ENCODE results near the gene ART5. TPM values are rescaled to one million over a fixed set of nuclear protein-coding genes. Genes with fewer than 3 reads are reported as not detected.
A peak's percentile ranks its signal among the peaks of the same experiment; 100 is the strongest.
"Not testable (repeated sequence)": the region's sequence is repeated elsewhere in the genome, so short reads cannot be mapped to it uniquely, and the experiment has no call there.

The ART5 gene
- polyA plus RNA-seq, 6 donors from 2014 or later = not detected

- peaks cover 6 to 12% (median 10%) of the 10 kb centered on the region in 3 donors for H3K4me1 Mint-ChIP-seq
- peaks cover 0 to 18% of the 10 kb centered on the region in 2 donors for H3K36me3 Mint-ChIP-seq
- H3K27me3 Mint-ChIP-seq = peaks cover 48 to 75% (median 49%) of the 10 kb centered on the region in 3 donors
- H3K4me3 Mint-ChIP-seq = peak within 1 kb of the TSS in 3 of 8 donors; percentile 15 to 30 (median 25)
- peaks cover 0 to 11% (median 2%) of the 10 kb centered on the region in 7 donors for H3K9me3 Mint-ChIP-seq
- H3K27ac Mint-ChIP-seq = peak within 1 kb of the TSS in 1 of 6 donors; percentile 41
- ATAC-seq (ENCODE audit: low read depth in 2 of 2) (no peak), DNase-seq (no peak)
These were observed 3.0 kb upstream of the ART5 start, which contains the start of gene ART1 for GRCh38 chr11:3644817-3645235. Gene ART1, plus strand, starts transcription at chr11:3645128. Its CDS starts 14,086 bp downstream, at chr11:3659214.

GRCh38 chr11:3643102-3643546 is 1.3 kb upstream of the ART5 start:
- Mint-ChIP-seq H3K4me3 (peak overlapping the region in 5 of 8 donors; percentile 55 to 85 (median 75)), H3K4me1 (peaks cover 6 to 12% (median 10%) of the 10 kb centered on the region in 3 donors), H3K9me3 (peaks cover 0 to 11% (median 2%) of the 10 kb centered on the region in 7 donors), H3K36me3 (peaks cover 0 to 18% of the 10 kb centered on the region in 2 donors), H3K27me3 (peaks cover 38 to 68% (median 61%) of the 10 kb centered on the region in 3 donors)
- not testable (repeated sequence) for DNase-seq; H3K27ac Mint-ChIP-seq; ATAC-seq (ENCODE audit: low read depth in 2 of 2)

GRCh38 chr11:3642071-3642951 is 519 bp upstream of the ART5 start:
- ATAC-seq (ENCODE audit: low read depth in 2 of 2) (peak; percentile 90 to 92), DNase-seq (peak; percentile 32)
- H3K27ac Mint-ChIP-seq = peak overlapping the region in 3 of 6 donors; percentile 21 to 64 (median 52)
- H3K4me1 Mint-ChIP-seq = peaks cover 6 to 12% (median 10%) of the 10 kb centered on the region in 3 donors
- peaks cover 0 to 18% of the 10 kb centered on the region in 2 donors for H3K36me3 Mint-ChIP-seq
- H3K9me3 Mint-ChIP-seq = peaks cover 0 to 11% (median 2%) of the 10 kb centered on the region in 7 donors
- H3K4me3 Mint-ChIP-seq = peak overlapping the region; percentile 57 to 88 (median 75)
- H3K27me3 Mint-ChIP-seq = peaks cover 32 to 63% (median 61%) of the 10 kb centered on the region in 3 donors

- H3K4me1 Mint-ChIP-seq = peaks cover 6 to 12% (median 10%) of the 10 kb centered on the region in 3 donors
- DNase-seq (no peak), ATAC-seq (ENCODE audit: low read depth in 2 of 2) (no peak)
- H3K27ac Mint-ChIP-seq = peak overlapping the region in 3 of 6 donors; percentile 47 to 89 (median 65)
- peaks cover 0 to 11% (median 2%) of the 10 kb centered on the region in 7 donors for H3K9me3 Mint-ChIP-seq
- H3K36me3 Mint-ChIP-seq = peaks cover 0 to 18% of the 10 kb centered on the region in 2 donors
- peaks cover 25 to 69% (median 61%) of the 10 kb centered on the region in 3 donors for H3K27me3 Mint-ChIP-seq
- peak overlapping the region in 7 of 8 donors; percentile 56 to 89 (median 75) for H3K4me3 Mint-ChIP-seq
These were observed 601 bp downstream of the ART5 start for GRCh38 chr11:3641191-3641590.

GRCh38 chr11:3639841-3640240 is 2.0 kb downstream of the ART5 start:
- no peak overlapping the region for H3K27ac Mint-ChIP-seq
- H3K9me3 Mint-ChIP-seq = peaks cover 0 to 7% (median 2%) of the 10 kb centered on the region in 7 donors
- no peak overlapping the region for H3K4me3 Mint-ChIP-seq
- ATAC-seq (ENCODE audit: low read depth in 2 of 2) = no peak
- peaks cover 6 to 12% (median 10%) of the 10 kb centered on the region in 3 donors for H3K4me1 Mint-ChIP-seq
- no peak for DNase-seq
- peaks cover 16 to 68% (median 47%) of the 10 kb centered on the region in 3 donors for H3K27me3 Mint-ChIP-seq
- peaks cover 0 to 15% of the 10 kb centered on the region in 2 donors for H3K36me3 Mint-ChIP-seq

GRCh38 chr11:3638513-3638912 is 3.3 kb downstream of the ART5 start:
- Mint-ChIP-seq H3K27me3 (peaks cover 9 to 62% (median 40%) of the 10 kb centered on the region in 3 donors), H3K4me3 (no peak overlapping the region), H3K4me1 (peaks cover 6 to 12% (median 10%) of the 10 kb centered on the region in 3 donors), H3K9me3 (peaks cover 0 to under 1% (median 0%) of the 10 kb centered on the region in 7 donors), H3K27ac (peak overlapping the region in 1 of 6 donors; percentile 34), H3K36me3 (peaks cover 0 to 7% of the 10 kb centered on the region in 2 donors)
- ATAC-seq (ENCODE audit: low read depth in 2 of 2) (no peak), DNase-seq (no peak)

GRCh38 chr11:3637201-3637600 is 4.6 kb downstream of the ART5 start:
- H3K36me3 Mint-ChIP-seq = peaks cover 0 to 7% of the 10 kb centered on the region in 2 donors
- peaks cover 4 to 53% (median 28%) of the 10 kb centered on the region in 3 donors for H3K27me3 Mint-ChIP-seq
- peak overlapping the region in 1 of 6 donors; percentile 20 for H3K27ac Mint-ChIP-seq
- ATAC-seq (ENCODE audit: low read depth in 2 of 2) (no peak), DNase-seq (no peak)
- H3K9me3 Mint-ChIP-seq = peaks cover 0 to 2% (median 0%) of the 10 kb centered on the region in 7 donors
- peaks cover 0 to 5% (median 4%) of the 10 kb centered on the region in 3 donors for H3K4me1 Mint-ChIP-seq
- no peak overlapping the region for H3K4me3 Mint-ChIP-seq

- H3K27ac Mint-ChIP-seq = no peak overlapping the region
- H3K36me3 Mint-ChIP-seq = no peaks in the 10 kb centered on the region
These were observed 6.0 kb downstream of the ART5 start for GRCh38 chr11:3635641-3636375.

GRCh38 chr11:3632070-3632660 is 9.6 kb downstream of the ART5 start:
- Mint-ChIP-seq H3K27me3 (peaks cover 0 to 35% (median 11%) of the 10 kb centered on the region in 3 donors), H3K4me3 (no peak overlapping the region), H3K36me3 (peaks cover 0 to 7% of the 10 kb centered on the region in 2 donors), H3K27ac (no peak overlapping the region), H3K9me3 (peaks cover 0 to 2% (median 0%) of the 10 kb centered on the region in 7 donors), H3K4me1 (no peaks in the 10 kb centered on the region)
- DNase-seq (no peak), ATAC-seq (ENCODE audit: low read depth in 2 of 2) (no peak)

More at GRCh38 chr11:3635641-3636375, 6.0 kb downstream of the ART5 start:
- H3K4me1 Mint-ChIP-seq = no peaks in the 10 kb centered on the region
- H3K4me3 Mint-ChIP-seq = no peak overlapping the region
- peaks cover 0 to 2% (median 0%) of the 10 kb centered on the region in 7 donors for H3K9me3 Mint-ChIP-seq
- ATAC-seq (ENCODE audit: low read depth in 2 of 2) (no peak), DNase-seq (no peak)
- H3K27me3 Mint-ChIP-seq = peaks cover 4 to 44% (median 21%) of the 10 kb centered on the region in 3 donors

- Mint-ChIP-seq H3K27me3 (peaks cover 0 to 28% (median 15%) of the 10 kb centered on the region in 3 donors), H3K4me3 (no peak overlapping the region)
These were observed 10.5 kb downstream of the ART5 start for GRCh38 chr11:3631331-3631730.

GRCh38 chr11:3627291-3627690 is 14.5 kb downstream of the ART5 start:
- DNase-seq = no peak
- peaks cover 0 to 8% (median 8%) of the 10 kb centered on the region in 3 donors for H3K27me3 Mint-ChIP-seq
- no peak overlapping the region for H3K4me3 Mint-ChIP-seq
- H3K36me3 Mint-ChIP-seq = peaks cover 0 to 7% of the 10 kb centered on the region in 2 donors
- H3K4me1 Mint-ChIP-seq = peaks cover 4 to 10% (median 5%) of the 10 kb centered on the region in 3 donors
- H3K27ac Mint-ChIP-seq = peak overlapping the region in 1 of 6 donors; percentile 14
- H3K9me3 Mint-ChIP-seq = no peaks in the 10 kb centered on the region
- ATAC-seq (ENCODE audit: low read depth in 2 of 2) = no peak

More at GRCh38 chr11:3631331-3631730, 10.5 kb downstream of the ART5 start:
- Mint-ChIP-seq H3K36me3 (peaks cover 0 to 7% of the 10 kb centered on the region in 2 donors), H3K9me3 (peaks cover 0 to 2% (median 0%) of the 10 kb centered on the region in 7 donors), H3K27ac (no peak overlapping the region), H3K4me1 (peaks cover 4 to 7% (median 5%) of the 10 kb centered on the region in 3 donors)
- DNase-seq (no peak), ATAC-seq (ENCODE audit: low read depth in 2 of 2) (no peak)

- Mint-ChIP-seq H3K27me3 (peaks cover 0 to 8% (median 8%) of the 10 kb centered on the region in 3 donors), H3K9me3 (no peaks in the 10 kb centered on the region), H3K27ac (peak overlapping the region in 2 of 6 donors; percentile 14 to 88), H3K36me3 (peaks cover 0 to 7% of the 10 kb centered on the region in 2 donors), H3K4me3 (no peak overlapping the region), H3K4me1 (peaks cover 4 to 10% (median 5%) of the 10 kb centered on the region in 3 donors)
- ATAC-seq (ENCODE audit: low read depth in 2 of 2) = no peak
- DNase-seq = no peak
These were observed 15.4 kb downstream of the ART5 start for GRCh38 chr11:3626250-3626960.

All from naive B cell (primary cell).